HG03097 (cell line): Measurements from ENCODE around the gene BLID.

Source experiments
- ATAC-seq: cut with Tn5 transposase; IDR thresholded peaks from one replicate; pipeline ENCODE4 v1.9.1; 2021; ENCODE audit not compliant: unreplicated experiment, low FRiP score

BLID gene

DNA sequence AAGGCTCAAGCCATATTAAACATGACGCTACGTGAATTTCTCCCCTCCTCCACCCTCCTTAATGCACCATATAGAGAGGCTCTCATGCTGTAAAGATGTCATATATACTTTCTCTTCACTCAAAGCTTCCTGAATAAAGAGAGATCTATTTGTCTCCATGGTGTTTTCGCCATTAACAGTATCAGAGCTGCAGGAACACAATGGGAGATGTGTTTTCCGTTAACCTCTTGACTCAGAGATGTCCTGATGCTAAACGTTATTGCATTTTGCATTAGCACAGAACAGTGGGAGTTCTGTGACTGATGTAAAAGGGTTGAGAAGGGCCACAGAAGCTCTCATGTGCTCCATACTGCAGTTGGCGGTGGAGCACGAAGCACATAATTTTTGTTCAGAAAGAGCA lies 25.7 kb upstream of the BLID start:
- no peak for ATAC-seq

DNA sequence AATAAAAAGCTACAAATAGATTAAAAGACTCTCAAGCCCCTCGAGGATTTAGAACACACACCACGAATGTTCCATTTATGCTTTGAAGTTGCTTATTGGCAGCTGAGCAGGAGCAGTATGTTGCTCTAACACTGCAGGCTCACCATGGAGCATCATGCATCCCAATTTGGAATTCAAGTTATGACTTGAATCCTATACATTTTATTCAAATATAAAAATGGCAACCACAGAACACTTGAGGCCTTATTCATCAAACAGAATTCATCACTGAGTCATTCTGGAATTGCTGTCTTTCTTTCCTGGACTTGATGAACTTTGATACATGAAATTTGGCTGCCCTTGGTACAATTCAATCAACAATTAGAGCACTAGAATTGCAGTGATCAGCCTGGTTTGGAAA lies 24.5 kb upstream of the BLID start:
- ATAC-seq: no peak

DNA sequence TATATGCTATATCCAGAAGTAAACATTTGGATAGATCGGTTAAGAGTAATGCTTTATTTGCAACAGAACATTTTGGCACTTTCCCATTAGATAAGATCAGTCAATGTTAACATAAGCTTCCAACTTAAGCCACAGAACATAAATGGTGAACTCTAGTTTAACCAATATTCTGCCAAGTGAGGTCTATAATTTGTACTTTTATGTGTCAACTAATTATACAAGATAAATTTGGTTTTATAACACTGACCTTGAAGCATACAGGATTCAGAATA lies 23.5 kb upstream of the BLID start:
- no peak for ATAC-seq

DNA sequence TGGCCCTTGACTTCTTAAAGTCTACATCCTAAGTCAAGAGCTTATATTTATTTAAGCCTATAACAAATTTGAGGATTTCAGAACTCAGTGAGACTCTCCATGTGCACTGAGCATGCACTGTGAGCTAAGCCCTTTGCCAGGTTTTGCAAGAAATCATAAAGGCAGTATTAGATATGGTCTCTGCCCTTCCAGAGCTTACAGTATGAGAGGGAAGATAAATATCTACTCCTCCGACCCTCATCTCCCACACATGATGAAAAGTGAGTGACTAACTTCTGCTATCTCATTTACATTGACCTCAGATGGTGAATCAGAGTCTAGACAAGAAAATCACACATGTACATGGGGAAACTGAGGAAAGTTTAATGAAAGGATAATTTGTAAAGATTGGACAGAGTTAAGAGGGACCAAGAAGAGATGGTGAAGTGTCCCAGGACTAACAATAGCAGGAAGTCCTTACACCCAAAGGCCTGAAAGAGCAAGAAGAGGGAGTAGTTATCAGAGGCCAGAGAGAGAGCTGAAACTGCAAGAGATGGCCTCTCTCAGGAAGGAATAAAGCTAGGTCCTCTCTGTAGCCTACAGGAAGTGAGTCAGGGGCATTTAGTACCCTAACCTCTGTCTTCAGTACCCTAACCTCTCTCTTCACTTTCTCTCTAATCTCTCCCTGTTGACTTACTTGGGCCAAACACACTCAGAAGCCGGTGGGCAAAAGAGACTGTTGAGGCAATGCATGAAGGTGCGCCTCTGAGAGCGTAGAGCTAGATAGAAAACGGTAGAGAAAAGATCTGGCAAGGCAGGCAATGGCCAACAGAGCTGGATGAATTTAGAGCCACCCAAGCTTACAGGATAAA lies 23.0 kb upstream of the BLID start:
- ATAC-seq: no peak

DNA sequence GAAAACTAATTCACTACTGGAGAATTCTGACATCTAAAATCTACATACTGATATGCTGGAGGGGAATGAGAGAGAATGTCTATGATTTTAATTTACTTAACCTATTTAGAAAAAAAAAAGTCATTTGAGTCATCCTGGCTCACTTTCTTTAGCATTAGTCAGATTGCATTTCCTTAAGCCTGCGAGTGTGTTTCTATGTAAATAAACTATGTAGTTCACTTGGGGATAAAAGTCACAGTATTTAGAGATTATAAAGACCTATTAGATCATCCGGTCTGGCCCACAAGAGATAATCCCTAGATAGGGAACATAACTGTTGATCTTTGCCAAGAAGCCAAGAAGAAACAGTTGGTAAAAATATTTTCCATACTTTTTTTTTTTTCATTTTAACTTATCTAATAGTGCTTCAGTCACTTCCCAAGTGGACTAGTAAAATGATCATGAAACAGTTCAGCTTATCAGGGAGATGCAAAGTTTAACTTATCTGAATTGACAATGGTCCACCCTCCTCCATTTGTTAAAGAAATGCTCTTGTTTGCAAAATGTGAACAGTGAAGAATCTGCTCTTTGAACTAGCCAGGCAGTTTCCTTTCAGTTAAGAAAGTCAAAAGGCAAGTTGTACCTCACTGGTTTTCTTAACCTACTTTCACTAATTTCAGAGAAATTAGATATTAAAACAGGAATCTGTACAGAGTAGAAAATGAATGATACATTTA lies 21.2 kb upstream of the BLID start:
- ATAC-seq: no peak

DNA sequence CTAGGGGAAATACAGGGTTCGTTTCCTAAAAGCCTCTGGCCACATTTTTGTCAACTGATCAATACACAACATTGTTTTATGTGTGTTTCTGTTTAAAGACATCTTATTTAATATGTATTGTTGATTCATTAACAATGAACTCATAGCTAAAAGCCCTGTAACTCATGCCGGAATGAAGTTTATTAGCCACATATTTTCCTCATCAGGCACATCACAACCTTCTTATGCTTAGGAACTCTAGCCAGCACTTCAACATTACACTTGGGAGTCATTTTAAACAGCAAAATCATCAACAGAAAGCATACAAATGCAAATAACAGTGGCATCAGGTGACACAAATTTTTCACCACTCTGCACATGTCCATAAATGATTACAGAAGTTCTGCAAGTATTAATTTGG lies 15.1 kb upstream of the BLID start:
- no peak for ATAC-seq

DNA sequence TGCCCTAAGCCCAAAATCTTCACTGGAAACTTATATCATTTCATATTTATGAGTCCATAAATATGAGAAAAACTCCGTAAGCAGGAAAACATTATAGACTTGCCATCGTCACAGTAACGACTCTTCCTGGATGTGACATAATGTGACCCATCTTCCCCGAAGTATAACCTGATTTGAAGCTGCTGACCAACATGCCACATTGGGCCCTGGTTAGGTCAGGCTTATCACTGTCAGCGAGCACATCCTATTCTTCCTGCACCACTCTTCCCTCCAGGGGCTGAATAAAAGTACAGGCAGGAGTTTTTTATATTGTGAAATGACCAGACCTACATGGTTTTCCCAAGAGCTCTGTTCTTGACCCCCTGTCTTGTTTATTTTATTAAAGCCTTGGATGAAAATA lies 12.1 kb upstream of the BLID start:
- no peak for ATAC-seq

DNA sequence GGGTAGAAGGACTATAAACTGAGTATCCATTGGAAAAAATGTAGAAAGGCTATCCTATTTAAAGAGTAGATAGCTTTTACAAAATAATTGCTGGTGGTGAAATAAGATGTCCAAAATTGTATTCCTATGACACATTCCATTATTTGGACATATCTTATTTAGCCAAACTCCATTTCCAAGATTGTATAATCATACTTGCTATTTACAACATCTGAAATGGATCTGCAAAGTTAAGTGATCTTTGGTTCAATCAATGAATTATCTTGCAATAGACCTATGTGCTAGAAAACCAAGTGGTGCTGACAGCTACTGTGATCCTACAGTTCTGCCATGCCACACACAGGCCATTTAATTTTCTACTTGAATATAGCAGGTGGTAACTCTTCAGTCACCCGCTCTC lies 11.0 kb upstream of the BLID start:
- no peak for ATAC-seq

DNA sequence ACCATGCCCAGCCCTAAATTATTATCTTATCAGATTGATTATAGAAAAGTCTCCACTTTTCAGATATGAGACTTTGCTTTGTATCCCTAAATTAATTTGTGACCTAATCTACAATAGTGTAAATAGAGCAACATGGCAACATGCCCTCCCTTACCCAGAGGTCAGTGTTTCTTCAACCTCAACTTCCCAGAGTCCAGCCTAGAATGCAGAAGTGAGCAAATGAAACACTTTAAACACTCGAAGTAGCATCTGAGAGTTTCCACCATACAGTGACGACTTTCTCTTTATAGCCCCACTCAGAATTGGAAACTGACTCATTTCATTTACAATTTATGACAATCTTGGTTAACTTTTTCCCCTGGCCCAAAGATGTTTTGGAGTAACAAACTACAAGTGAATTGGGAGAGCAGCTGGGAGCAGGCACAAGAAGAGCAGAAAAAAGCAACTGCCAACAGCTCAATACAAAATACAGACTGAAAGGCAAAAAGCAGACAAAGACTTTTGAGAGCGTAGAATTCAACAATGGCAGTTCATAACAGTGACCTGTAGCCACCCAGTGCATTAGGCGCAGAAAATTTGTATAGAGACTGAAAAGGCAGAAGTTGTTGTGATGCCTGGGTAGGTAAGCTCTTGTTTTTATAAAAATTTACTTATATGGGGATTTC lies 10.1 kb upstream of the BLID start:
- no peak for ATAC-seq

DNA sequence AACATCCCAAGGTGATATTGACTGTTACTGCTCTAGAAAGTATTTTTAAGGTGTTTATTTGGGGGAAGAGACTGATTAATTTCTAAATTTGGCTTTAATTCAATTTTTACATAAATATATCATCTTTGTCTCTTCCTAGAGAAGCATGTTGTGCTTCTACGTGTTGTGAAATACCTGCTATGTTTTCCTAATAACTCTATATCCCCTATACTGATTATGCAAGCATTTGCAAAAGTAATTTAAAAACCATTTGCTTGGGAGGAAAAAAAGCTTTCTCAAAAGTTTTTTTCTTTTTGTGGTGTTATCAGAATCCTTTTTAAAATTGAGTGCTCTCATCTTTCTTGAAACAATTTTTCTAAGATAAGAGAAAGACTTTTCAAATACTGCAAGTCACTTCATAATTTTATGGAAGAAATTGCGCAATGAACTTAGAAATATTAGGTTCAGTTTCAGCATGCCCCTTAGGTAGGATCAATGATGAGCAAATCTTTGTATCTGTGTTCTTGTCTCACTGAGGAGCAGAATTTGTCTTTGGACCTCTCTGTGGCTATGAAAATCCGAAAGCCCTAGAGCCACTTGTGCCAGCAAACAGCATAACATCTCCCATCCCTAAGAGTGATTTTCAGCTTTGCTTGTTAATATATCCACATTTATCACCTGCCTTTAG lies 7.4 kb upstream of the BLID start:
- no peak for ATAC-seq

DNA sequence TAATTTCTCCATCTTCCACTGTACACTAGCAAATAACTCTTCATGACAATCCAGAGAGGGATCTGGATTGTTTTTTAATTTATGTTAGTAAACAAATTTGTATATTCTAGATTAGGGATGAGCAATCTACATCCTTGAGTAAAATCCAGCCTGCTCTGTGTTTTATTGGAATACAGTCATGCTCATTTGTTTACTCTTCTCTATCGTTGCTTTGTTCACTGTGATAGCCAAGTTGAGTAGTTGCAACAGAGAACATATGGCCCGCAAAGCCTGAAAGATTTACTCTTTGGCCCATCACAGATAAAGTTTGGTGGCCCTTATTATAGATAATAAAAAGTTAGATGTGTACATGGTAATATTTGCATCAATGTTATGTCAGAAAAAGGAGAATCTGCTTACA lies 6.2 kb upstream of the BLID start:
- no peak for ATAC-seq

DNA sequence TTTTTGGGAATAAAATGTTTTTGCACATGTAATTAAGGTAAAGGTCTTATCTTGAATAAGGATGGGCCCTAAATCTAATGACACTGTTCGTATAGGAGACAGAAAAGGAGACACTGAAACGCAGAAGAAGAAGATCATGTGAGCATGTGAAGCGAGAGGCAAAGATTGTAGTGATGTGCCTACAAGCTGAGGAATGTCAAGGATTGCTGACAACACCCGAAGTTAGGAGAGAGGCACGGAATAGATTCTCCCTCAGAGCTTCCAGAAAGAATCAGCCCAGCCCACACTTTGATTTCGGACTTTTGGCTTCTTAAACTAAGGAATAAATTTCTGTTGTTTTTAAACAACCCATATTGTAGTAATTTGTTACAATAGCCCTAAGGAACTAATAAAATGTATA lies 4.1 kb upstream of the BLID start:
- no peak for ATAC-seq

DNA sequence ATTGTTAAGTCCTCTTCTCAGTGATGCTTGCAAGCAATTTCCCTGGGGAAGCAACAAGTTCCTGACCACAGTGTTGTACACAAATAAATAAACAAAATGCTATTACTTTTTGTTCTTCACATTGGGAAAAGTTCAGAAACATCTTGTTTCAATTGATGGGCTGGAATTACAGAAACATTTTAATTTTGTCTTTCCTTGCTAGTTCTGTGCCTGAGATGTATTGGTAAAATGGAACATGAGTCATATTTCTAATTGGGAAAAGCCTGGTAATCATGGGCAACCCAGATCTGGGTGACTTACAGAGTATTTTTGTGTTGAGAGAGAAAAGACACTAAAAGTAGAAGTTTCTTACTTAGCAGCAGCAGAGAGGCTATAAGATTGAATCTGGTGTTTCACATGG lies 576 bp upstream of the BLID start:
- ATAC-seq: no peak

DNA sequence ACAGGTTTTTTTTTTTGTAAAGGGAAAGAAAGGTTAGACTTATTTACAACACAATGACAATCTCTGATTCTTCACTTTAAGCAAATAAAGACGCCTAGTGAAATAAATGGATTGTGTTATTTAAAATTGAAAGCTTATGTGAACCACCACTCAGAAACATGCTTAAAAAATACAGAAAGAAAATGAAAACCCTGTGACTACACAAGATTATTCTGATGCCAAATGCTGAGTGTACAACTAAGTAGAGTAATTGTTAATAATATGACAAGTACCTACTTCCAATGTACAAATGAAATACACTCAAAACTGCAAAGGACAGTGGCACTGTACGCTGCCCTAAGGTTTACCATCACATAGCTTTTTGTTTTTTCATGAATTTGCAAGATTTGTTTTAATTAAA lies 1.0 kb downstream of the BLID start:
- no peak for ATAC-seq

DNA sequence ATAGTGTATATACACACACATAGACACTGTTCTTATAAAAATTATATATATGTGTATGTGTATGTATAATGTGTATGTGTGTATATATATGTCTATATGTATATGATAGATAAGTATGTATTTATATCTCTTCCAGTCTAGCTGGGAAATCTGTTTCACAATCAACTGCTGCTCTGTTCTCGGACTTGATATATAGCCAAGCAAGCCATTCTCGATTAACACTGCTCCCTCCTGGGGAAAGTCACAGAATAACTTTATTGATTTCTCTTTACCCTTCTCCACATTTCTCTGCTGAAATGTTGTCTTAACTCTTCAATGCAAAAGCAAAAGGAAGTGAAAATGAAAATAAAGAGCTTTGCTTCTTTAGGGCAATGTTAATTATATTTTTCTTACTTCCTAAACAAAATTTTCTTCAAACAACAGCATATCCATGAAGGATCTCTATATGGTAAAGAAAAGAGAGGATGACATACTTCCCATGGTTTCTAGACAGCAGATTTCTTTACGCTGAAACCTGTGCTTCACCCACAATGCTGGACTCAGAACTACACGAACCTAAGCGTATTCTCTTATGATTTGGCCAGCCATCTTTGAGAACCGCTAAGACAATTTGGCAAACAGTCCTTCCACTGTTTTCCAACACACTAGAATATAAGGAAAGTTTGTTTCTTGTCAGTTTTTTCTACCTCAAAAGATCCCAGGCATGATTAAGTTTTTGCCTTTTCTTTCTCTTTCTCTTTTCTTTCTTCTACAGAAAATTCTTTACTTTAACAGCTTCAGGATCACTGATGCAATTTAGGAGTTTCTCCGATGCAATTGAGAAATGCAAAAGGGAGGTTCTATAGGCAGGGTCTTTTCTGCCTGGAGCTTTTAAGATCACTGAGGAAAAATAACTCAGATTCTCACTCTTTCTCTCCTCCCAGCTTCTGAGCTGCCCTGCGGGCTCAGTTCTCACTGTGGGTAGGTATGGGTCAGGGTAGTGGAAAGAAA lies 1.9 kb downstream of the BLID start:
- no peak for ATAC-seq

DNA sequence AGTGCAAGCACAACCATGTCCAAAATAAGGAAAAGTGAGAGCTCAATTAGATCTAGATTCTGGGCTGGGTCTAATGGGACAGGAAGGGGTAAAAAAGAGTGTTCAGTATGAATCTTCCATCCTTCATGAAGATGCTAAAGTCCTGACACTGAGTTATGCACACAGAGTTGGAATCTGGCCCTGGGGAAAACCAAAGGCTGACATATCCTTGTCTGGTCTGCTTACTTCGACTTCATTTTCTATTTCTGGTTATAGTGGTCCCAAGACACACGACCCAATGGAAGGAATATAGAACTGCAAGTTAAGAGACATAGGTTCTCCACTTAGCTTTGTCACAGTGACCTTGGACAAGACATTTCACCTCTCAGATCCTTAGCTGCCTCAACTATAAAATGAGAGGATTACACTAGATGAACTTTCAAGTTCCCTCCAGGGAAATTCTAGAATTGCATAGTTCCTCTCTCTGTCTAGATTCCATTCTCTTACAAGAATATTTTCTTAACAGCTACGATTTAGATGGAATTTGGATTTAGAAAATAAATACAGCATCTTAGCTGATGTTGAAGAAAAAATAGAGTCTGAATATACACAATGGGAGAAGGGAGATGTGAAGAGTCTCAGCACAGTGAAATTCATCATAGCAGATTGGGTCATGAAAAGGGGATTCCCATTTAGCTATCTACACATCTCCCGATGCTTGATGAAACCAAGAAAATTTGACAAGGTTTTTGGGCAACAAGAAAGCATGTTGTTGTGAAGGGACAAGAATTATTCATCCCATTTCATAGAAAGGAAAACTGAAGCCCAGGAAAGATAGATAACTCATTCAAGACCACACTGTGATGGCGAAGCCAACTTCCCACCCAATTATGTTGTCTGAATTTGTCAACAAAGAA lies 3.3 kb downstream of the BLID start:
- ATAC-seq: no peak

DNA sequence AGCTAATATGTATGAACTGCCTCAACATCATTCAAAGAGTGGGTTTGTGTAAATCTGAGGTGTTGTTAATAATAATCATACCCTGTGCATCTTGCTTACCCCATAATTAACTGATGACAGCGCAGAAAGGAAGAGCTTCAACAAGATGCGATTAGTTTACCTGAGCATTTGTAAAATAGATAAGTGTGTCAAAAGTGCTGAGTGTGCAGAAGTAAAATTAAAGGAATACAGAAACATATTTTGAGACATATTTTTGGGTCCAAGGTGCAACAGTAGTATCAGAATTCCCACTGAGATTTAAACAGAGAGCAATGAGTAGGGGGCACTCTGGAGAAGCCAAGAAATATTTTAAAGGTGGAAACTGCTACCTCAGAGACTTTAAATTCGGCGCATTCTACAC lies 6.1 kb downstream of the BLID start:
- no peak for ATAC-seq

DNA sequence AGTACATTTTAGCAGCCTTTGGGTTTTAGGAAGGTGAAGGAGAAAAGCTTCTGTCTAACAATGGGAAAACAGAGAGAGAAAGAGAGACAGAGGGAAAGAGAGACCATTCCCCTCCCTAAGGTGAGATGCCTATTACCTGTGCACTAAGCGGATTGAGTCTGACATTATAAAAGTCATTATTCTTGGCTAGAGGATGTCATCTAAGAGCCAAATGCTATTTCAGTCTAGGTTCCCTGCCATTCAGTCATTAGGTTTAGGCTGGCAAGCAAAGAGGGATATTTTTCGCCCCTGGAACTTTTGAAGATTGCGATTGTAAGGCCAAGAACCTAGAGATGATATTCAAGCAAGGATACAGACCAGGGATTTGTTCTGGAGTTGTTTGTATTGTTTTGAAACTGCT lies 7.2 kb downstream of the BLID start:
- no peak for ATAC-seq

DNA sequence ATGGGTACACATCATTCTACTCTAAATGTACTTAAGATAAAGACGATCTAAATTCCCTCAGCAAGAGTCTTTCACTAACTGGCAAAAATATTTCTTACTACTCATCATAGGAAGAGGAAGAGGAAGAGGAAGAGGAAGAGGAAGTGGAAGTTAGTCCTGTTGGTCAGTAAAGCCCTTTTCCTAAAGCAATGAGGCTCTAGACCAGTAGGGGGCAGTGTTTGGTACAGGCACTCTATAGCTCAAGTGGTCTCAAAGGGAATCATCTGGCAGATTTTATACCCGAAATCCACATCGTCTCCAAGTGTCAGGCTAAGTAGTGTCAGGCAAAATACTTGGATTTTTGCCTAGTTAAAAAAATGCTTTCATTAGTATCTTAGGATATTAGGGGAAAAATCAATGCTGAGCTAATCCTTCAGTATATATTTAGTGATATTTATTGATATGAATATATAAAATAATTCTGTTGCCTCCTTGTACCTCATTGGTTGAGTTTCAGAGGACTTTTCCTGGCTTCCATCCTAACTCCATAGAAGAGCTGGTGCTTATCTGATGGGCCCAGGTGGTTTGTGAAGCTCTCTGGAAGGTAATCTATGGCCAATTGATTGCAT lies 7.7 kb downstream of the BLID start:
- no peak for ATAC-seq
